ENCODE measurements around the gene TRIM46. TPM values are rescaled to one million over a fixed set of nuclear protein-coding genes. Genes with fewer than 3 reads are reported as not detected.

The TRIM46 gene
- total and polyA plus RNA-seq, 2 of the 13 experiments (the other 11 are each of a cell fraction or from before 2014, with no cell fraction given), result 0.04 to 0.09 TPM

GRCh38 chr1:155136748-155137147, 36.9 kb upstream of the TRIM46 start (continued):
- TF ChIP-seq CCAR2 (optimal IDR thresholded peaks at IDR 0.05; ENCODE audit: low read depth, low read length), result no peak
- TF ChIP-seq ZNF230 (CRISPR knock-in tag; IDR thresholded peaks at IDR 0.05), result no peak
- 0 out of 2 replicates have a peak, but pooled peaks have one; percentile 10 for TF ChIP-seq MTA1 (CRISPR knock-in tag; IDR thresholded peaks at IDR 0.05; ENCODE audit: borderline replicate concordance)
- no peak for TF ChIP-seq MED1 (CRISPR knock-in tag; IDR thresholded peaks at IDR 0.05)
- no peak for TF ChIP-seq MIER2 (CRISPR knock-in tag; IDR thresholded peaks at IDR 0.05)
- 0 out of 2 replicates have a peak, but pooled peaks have one; percentile 7 for TF ChIP-seq ZNF275 (CRISPR knock-in tag; IDR thresholded peaks at IDR 0.05; ENCODE audit: borderline replicate concordance)

- peak overlapping the region; percentile 21 to 66 (median 38); a peak in 4 of 6 replicates for H3K4me3 ChIP-seq (replicated peaks in 1 of 3; ENCODE audit: insufficient read depth in 1 of 3, low read depth in 2 of 3, low read length in 3 of 3)
- BruUV-seq (replicated peaks), result no TSS peak
- intact Hi-C loops (cut with micrococcal nuclease; ENCODE audit: unreplicated experiment) (no loop called here), in situ Hi-C loops (cut with HindIII; ENCODE audit: extremely low pct_ligation_motif_present, low pct_unique_long_range_greater_than_20kb) (no loop called here)
- ChIA-PET POLR2A (interaction anchor here (1.0 to 7.4 kb wide), 5 partner anchors 8 to 114 kb away, joined by 3 to 144 read pairs (median 5); partner anchors contain the start of gene EFNA1), CTCF (ENCODE audit: low intra/inter-chr PET ratio, low total read pairs) (no interaction called here)
- 95% methylated on average over 5 of the region's 6 CpGs for WGBS (ENCODE audit: low lambda C conversion rate)
- peaks cover 39% of the 10 kb centered on the region for H3K79me2 ChIP-seq (ENCODE audit: insufficient read depth, low read length)
- peaks cover 71% of the 10 kb centered on the region for H3K4me1 ChIP-seq (ENCODE audit: insufficient read depth, low read length)
- ATAC-seq (no peak), DNase-seq (ENCODE audit: low spot score) (no peak), FAIRE-seq (no peak)
- peaks cover 11 to 30% of the 10 kb centered on the region in 2 experiments for H3K36me3 ChIP-seq (replicated peaks in 1 of 2; ENCODE audit: control insufficient read depth in 1 of 2, insufficient read depth in 2 of 2, low read length in 2 of 2)
- H3K27me3 ChIP-seq (ENCODE audit: control insufficient read depth in 1 of 2, insufficient read depth in 2 of 2, low read length in 2 of 2), result no peaks in the 10 kb centered on the region; a peak in 1 of 5 replicates
- peak overlapping the region; percentile 51 for H3K27ac ChIP-seq (ENCODE audit: extremely low read length, insufficient read depth, low read length)
- H4K20me1 ChIP-seq (ENCODE audit: insufficient read depth, low read length), result peaks cover 30% of the 10 kb centered on the region
- no peaks in the 10 kb centered on the region for H3K9me3 ChIP-seq (ENCODE audit: low read length)
- H3K9ac ChIP-seq (ENCODE audit: insufficient read depth, low read depth, low read length), result peak overlapping the region; percentile 53; the same call in 1 of the 2 replicates
- H3K4me2 ChIP-seq (ENCODE audit: low read depth, low read length), result peak overlapping the region; percentile 89
- TF ChIP-seq ZHX1 (CRISPR knock-in tag; IDR thresholded peaks at IDR 0.05; ENCODE audit: low read depth), result 0 out of 2 replicates have a peak, but pooled peaks have one; percentile 21
- TF ChIP-seq RBM22 (optimal IDR thresholded peaks at IDR 0.05; ENCODE audit: low read length), result peak; percentile 49
- TF ChIP-seq AKAP8 (CRISPR knock-in tag; IDR thresholded peaks at IDR 0.05), result peak; percentile 8; the same call in 1 of the 2 replicates
- TF ChIP-seq SMYD3 (CRISPR knock-in tag; IDR thresholded peaks at IDR 0.05), result no peak
- peak; percentile 16; the same call in 1 of the 2 replicates for TF ChIP-seq POLR2G (IDR thresholded peaks at IDR 0.05; ENCODE audit: low read depth, low read length)
- no peak overlapping the region for H2AFZ ChIP-seq (ENCODE audit: low read length)
Observed at GRCh38 chr1:155137154-155137949, 36.3 kb upstream of the TRIM46 start.
